A549 (cell line): ENCODE data around the gene FAM50A.

Source experiments
- RAD21 ChIP-seq, 2 experiments: fragments of >200 bp in 1 of 2; sonication (Bioruptor Twin) in 1 of 2; formaldehyde crosslinking in 1 of 2; IDR thresholded peaks in 1 of 2; conservative IDR thresholded peaks in 1 of 2; 2 replicates in 1 of 2; 3 replicates in 1 of 2; pipeline ENCODE4 v1.6.1; 2012 to 2018; ENCODE audit warnings: inconsistent platforms in 1 of 2
- TF ChIP-seq, protein P1 (sequence below): fragments of 200-600 bp; sonication (generic); IDR thresholded peaks from 2 replicates; pipeline ENCODE4 v1.6.1; 2016; ENCODE audit warnings: antibody characterized with exemption, mild to moderate bottlenecking, moderate library complexity
- TF ChIP-seq, protein P2 (sequence below): fragments of >200 bp; sonication (Bioruptor Twin); formaldehyde crosslinking; IDR thresholded peaks from 2 replicates; pipeline ENCODE4 v1.6.1; 2016

DNA sequence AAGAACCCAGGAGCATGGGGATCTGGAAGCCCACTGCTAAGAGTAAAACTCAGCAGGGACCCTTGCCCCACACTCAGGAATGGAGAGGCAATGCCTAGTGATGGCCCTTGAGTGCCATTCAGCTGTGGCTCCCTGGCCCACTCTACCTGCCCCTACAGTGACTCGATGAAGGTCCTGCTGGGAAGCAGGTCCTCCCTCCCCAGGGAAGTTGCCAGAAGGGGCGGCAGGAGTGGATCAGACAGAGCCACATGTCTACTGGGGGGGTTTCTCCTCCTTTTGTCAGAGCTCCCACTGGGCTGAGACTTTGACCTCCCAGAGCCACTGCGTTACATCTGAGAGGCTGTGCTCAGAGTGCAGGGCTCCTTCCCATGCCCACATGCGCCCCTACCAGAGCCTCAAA, 45.2 kb downstream of the FAM50A start:
- TF ChIP-seq RAD21 (conservative IDR thresholded peaks at IDR 0.05 in 1 of 2, IDR thresholded peaks at IDR 0.05 in 1 of 2), result no peak
- TF ChIP-seq, protein P1, sequence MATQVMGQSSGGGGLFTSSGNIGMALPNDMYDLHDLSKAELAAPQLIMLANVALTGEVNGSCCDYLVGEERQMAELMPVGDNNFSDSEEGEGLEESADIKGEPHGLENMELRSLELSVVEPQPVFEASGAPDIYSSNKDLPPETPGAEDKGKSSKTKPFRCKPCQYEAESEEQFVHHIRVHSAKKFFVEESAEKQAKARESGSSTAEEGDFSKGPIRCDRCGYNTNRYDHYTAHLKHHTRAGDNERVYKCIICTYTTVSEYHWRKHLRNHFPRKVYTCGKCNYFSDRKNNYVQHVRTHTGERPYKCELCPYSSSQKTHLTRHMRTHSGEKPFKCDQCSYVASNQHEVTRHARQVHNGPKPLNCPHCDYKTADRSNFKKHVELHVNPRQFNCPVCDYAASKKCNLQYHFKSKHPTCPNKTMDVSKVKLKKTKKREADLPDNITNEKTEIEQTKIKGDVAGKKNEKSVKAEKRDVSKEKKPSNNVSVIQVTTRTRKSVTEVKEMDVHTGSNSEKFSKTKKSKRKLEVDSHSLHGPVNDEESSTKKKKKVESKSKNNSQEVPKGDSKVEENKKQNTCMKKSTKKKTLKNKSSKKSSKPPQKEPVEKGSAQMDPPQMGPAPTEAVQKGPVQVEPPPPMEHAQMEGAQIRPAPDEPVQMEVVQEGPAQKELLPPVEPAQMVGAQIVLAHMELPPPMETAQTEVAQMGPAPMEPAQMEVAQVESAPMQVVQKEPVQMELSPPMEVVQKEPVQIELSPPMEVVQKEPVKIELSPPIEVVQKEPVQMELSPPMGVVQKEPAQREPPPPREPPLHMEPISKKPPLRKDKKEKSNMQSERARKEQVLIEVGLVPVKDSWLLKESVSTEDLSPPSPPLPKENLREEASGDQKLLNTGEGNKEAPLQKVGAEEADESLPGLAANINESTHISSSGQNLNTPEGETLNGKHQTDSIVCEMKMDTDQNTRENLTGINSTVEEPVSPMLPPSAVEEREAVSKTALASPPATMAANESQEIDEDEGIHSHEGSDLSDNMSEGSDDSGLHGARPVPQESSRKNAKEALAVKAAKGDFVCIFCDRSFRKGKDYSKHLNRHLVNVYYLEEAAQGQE, result no peak
- TF ChIP-seq, protein P2, sequence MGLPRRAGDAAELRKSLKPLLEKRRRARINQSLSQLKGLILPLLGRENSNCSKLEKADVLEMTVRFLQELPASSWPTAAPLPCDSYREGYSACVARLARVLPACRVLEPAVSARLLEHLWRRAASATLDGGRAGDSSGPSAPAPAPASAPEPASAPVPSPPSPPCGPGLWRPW, result no peak
